ENCODE measurements around the gene PNLIPRP3.

DNA sequence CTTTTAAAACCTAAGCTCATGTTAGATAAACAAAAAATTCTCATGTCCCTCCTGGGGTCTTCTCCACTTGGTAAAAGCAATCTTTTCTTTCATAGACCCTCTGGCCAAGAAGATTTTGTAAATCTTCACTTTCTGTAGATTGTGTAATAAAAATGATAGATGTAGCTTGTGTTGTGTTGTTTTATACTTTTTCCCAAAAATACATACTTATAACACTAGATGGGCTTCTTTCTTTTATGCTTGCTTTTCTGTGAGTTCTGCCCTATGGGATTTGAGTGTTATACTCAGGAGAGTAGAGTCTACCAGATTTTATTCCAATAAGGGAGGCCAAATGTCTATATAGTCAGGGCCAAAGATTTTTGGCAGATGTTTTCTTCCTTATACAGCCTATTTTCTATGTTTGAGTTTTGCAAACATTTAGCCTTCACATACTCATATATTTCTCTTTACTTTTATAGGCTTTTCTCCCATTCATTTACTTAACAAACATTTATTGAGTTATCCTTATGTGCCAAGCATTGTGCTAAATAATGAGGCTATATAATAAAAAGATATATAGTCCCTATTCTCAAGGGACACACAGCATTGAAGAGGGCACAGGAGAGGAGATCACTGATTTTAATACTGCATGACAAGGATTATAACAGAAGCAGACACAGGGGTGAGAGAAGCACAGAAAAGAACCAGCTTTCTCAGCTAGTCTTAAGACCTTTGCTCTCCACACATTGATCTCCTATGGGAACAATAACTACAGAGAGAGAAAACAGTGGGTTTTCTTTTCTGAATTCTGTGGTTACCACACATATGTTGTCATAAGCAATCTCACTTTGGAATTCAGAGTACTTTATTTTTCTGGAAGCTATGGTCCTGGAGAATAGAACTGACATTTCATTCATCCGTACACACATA, 60.1 kb downstream of the PNLIPRP3 start:
- TF ChIP-seq, protein P1, sequence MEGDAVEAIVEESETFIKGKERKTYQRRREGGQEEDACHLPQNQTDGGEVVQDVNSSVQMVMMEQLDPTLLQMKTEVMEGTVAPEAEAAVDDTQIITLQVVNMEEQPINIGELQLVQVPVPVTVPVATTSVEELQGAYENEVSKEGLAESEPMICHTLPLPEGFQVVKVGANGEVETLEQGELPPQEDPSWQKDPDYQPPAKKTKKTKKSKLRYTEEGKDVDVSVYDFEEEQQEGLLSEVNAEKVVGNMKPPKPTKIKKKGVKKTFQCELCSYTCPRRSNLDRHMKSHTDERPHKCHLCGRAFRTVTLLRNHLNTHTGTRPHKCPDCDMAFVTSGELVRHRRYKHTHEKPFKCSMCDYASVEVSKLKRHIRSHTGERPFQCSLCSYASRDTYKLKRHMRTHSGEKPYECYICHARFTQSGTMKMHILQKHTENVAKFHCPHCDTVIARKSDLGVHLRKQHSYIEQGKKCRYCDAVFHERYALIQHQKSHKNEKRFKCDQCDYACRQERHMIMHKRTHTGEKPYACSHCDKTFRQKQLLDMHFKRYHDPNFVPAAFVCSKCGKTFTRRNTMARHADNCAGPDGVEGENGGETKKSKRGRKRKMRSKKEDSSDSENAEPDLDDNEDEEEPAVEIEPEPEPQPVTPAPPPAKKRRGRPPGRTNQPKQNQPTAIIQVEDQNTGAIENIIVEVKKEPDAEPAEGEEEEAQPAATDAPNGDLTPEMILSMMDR (IDR thresholded peaks at IDR 0.05) = no peak
- TF ChIP-seq POLR2A (IDR thresholded peaks at IDR 0.05) = no peak
